Effector CD8-positive, alpha-beta T cell (primary cell): ENCODE results near the gene SYCN.

Source experiments
- DNase-seq: peaks from one replicate; lab custom pipeline; 2025; lab: John Stamatoyannopoulos, UW

Gene SYCN

DNA sequence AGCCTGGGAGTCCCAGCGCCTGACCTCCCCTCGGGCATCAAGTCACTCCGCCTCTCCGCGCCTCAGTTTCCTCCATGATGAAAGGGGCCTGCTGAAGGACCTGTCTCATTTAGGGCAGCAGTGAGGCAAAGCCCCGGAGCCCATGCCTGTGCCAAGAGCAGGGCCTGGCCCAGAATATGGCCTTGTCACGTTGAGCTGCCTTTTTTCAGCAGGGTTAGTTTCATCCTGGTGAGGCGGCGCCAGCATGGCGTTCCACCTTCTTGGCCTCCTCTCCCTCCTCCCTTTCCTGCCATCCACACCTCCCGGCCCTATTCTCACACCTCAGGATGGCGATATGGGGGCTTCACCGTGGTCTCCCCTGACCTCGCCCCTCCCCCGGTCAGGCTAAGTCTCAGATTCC, 48.3 kb downstream of the SYCN start:
- no peak for DNase-seq

DNA sequence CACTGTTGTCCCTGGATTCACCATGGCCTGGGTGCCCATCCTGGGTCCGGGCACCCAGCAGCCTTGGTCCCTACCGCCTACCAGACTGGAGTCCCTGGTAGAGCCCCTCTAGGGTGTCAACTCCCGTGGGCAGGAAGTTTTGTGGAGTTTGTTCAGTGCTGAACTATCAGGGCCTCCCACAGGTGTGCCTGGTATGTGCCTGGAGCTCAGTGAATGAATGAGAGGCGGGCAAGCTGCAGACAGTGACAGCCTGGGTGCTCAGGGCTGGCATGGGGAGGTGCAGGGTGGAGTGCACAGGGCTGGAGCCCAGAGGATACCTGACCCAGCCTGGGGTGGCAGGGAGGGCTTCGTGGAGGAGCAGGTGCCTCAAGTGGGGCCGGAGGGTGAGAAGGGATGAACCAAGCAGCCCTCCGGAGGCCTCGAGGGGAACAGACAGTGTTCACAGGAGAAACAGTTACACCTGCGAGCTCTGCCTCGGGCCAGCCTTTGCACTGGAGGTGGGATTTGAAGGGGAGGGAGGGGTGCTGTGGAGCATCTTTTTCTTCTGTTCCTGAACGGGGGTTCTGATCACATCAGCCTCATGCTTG, 48.9 kb downstream of the SYCN start:
- DNase-seq, result no peak

GRCh38 chr19:39154629-39155100, 49.4 kb downstream of the SYCN start:
- DNase-seq, result no peak

- no peak for DNase-seq
These were observed 49.9 kb downstream of the SYCN start for GRCh38 chr19:39154100-39154628.
